Tibial nerve (tissue), 4 donors: Measurements from ENCODE around the gene SPAG9. TPM values are rescaled to one million over a fixed set of nuclear protein-coding genes. Genes with fewer than 3 reads are reported as not detected.
"Not testable (repeated sequence)": the region's sequence is repeated elsewhere in the genome, so short reads cannot be mapped to it uniquely, and the experiment has no call there.

Experiments used
- DNase-seq, 2 donors: peaks; one replicate each; pipeline ENCODE4 v3.0.0-alpha.2; 2019; ENCODE audit warnings: low spot score in 2 of 2
- H3K27ac ChIP-seq, 4 donors: fragments of 200-600 bp; sonication (generic) in 3 of 4; one replicate each; pipeline ENCODE4 v1.5.1; 2017 to 2019; ENCODE audit warnings: mild to moderate bottlenecking in 1 of 4
- H3K27me3 ChIP-seq, 2 donors: fragments of 200-600 bp; sonication (generic) in 1 of 2; one replicate each; pipeline versions ENCODE4 v1.5.1 to v1.6.0; 2017 to 2019
- H3K36me3 ChIP-seq, 3 donors: fragments of 200-600 bp; sonication (generic); one replicate each; pipeline ENCODE4 v1.5.1; 2018 to 2019
- H3K4me1 ChIP-seq, 4 donors: fragments of 200-600 bp; sonication (generic) in 3 of 4; one replicate each; pipeline ENCODE4 v1.5.1; 2017 to 2019
- H3K4me3 ChIP-seq, 4 donors: fragments of 200-600 bp; sonication (generic) in 3 of 4; one replicate each; pipeline ENCODE4 v1.5.1; 2017 to 2019; ENCODE audit warnings: mild to moderate bottlenecking in 1 of 4, moderate library complexity in 1 of 4
- H3K9me3 ChIP-seq, 4 donors: fragments of 200-600 bp; sonication (generic) in 3 of 4; one replicate each; pipeline ENCODE4 v1.5.1; 2017 to 2019
- EP300 ChIP-seq, 2 donors: sonication (generic); formaldehyde crosslinking; IDR thresholded peaks; one replicate each; pipeline ENCODE4 v1.6.1; 2017; ENCODE audit warnings: antibody characterized with exemption in 2 of 2, mild to moderate bottlenecking in 1 of 2
- POLR2A ChIP-seq, 2 donors: fragments of 450-650 bp; IDR thresholded peaks; one replicate each; pipeline ENCODE4 v1.6.1; 2017; ENCODE audit warnings: antibody characterized with exemption in 2 of 2, mild to moderate bottlenecking in 2 of 2, moderate library complexity in 2 of 2
- WGBS, 2 donors: methylation state at CpG; one replicate each; pipeline ENCODE4 v1.1.5; 2018; 5-methylcytosine and 5-hydroxymethylcytosine counted together
- total RNA-seq, 4 donors: library from RNA; depleted of rRNA; stranded (reverse); fragments of >200 nt; gene quantifications; one replicate each; pipeline ENCODE4 v1.1.0, GENCODE V29; 2016
- TF ChIP-seq, protein P1 (sequence below), 5 experiments: fragments of 200-600 bp in 3 of 5; fragments of 450-650 bp in 2 of 5; sonication (generic) in 3 of 5; IDR thresholded peaks; one replicate each; pipeline ENCODE4 v1.5.1; 2016 to 2019; ENCODE audit warnings: antibody characterized with exemption in 5 of 5, mild to moderate bottlenecking in 3 of 5, moderate library complexity in 2 of 5

Gene SPAG9
- total RNA-seq, 4 donors from 2014 or later: 145 to 199 (median 165) TPM

DNA sequence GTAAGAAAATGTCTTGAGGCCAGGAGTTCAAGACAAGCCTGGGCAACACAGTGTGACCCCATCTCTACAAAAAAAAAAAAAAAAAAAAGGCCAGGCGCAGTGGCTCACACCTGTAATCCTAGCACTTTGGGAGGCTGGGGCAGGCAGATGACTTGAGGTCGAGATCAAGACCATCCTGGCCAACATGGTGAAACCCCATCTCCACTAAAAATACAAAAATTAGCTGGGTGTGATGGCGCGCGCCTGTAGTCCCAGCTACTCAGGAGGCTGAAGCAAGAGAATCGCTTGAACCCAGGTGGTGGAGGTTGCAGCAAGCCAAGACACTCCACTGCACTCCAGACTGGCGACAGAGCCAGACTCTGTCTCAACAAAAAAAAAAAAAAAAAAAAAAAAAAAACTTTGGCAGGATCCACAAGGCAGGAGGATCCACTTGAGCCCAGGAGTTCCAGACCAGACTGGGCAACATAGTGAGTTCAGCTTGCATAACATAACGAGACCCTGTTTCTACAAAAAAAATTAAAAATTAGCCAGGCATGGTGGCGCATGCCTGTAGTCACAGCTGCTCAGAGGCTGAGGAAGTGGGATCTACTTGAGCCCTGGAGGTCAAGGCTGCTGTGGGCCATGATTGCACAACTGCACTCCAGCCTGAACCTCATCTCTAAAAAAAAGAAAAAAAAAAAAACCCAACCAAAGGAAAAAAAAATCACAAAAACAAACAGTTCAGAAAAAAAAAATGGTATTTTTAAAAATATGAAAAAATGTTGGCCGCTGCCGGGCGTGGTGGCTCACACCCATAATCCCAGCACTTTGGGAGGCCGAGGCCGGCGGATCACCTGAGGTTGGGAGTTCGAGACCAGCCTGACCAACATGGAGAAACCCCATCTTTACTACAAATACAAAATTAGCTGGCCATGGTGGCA, 8.1 kb downstream of the SPAG9 start:
- WGBS, 2 donors: 69 to 72% methylated on average over 16 of the region's 16 CpGs
- peak; percentile 41 to 65 for DNase-seq
- not testable (repeated sequence) for H3K9me3 ChIP-seq, H3K27me3 ChIP-seq, H3K4me3 ChIP-seq, H3K36me3 ChIP-seq
- peak; percentile 27 to 46 for TF ChIP-seq EP300 (IDR thresholded peaks at IDR 0.05)
- H3K4me1 ChIP-seq: peaks cover 0 to 48% (median 8%) of the 10 kb centered on the region in 4 donors
- peak overlapping the region in 1 of 4 donors; percentile 71 for H3K27ac ChIP-seq

GRCh38 chr17:51107778-51108177, 12.9 kb downstream of the SPAG9 start:
- no peak overlapping the region for H3K27ac ChIP-seq
- 84 to 98% methylated on average over 1 of the region's 1 CpG for WGBS, 2 donors
- H3K4me1 ChIP-seq: peaks cover 0 to 54% (median 12%) of the 10 kb centered on the region in 4 donors
- no peaks in the 10 kb centered on the region for H3K9me3 ChIP-seq
- H3K27me3 ChIP-seq: no peaks in the 10 kb centered on the region
- no peak for DNase-seq
- no peak overlapping the region for H3K4me3 ChIP-seq
- H3K36me3 ChIP-seq: no peaks in the 10 kb centered on the region
- no peak for TF ChIP-seq POLR2A (IDR thresholded peaks at IDR 0.05)
- TF ChIP-seq EP300 (IDR thresholded peaks at IDR 0.05): no peak
- TF ChIP-seq, protein P1, sequence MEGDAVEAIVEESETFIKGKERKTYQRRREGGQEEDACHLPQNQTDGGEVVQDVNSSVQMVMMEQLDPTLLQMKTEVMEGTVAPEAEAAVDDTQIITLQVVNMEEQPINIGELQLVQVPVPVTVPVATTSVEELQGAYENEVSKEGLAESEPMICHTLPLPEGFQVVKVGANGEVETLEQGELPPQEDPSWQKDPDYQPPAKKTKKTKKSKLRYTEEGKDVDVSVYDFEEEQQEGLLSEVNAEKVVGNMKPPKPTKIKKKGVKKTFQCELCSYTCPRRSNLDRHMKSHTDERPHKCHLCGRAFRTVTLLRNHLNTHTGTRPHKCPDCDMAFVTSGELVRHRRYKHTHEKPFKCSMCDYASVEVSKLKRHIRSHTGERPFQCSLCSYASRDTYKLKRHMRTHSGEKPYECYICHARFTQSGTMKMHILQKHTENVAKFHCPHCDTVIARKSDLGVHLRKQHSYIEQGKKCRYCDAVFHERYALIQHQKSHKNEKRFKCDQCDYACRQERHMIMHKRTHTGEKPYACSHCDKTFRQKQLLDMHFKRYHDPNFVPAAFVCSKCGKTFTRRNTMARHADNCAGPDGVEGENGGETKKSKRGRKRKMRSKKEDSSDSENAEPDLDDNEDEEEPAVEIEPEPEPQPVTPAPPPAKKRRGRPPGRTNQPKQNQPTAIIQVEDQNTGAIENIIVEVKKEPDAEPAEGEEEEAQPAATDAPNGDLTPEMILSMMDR (IDR thresholded peaks at IDR 0.05): no peak

DNA sequence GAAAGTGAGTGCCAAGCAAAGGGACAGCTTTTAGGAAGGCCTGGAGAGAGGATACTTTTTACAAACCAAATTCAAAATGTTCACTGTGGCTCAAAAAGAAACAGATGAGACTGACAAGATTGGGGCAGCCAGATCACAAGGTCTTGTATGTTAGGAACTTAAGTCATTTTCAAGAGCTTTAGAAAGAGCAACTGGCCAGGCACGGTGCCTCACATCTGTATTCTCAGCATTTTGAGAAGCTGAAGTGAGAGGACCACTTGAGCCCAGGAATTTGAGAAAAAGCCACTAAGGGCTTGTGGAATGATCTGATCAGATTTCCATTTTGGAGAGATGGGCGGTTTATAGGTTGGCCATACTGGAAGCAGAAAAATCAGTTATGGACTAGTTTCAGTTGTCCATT, 17.2 kb downstream of the SPAG9 start:
- peak overlapping the region in 1 of 4 donors; percentile 14 for H3K27ac ChIP-seq
- WGBS, 2 donors: 50 to 65% methylated on average over 2 of the region's 2 CpGs

DNA sequence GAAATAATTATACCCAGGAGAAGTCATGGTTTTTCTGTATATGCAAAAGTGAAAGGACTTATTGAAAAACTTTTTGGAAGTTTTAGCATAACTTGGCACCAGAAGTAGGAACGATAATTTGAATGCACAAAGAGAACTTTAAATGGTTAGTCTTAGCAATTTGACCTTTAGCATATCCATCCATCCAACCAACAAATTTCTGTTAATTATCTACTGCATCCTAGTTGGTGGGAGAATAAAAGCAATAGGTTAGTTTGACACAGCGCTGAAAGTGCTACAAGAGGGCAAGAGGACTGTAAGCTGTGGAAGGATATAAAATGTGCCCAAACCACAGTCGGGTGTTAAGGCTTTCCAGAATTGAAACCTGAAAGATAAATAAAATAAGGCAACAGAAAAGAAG, 17.6 kb downstream of the SPAG9 start:
- WGBS, 2 donors: 21 to 27% methylated on average over 3 of the region's 3 CpGs
- Histone ChIP-seq H3K4me3 (no peak overlapping the region), H3K27ac (peak overlapping the region in 1 of 4 donors; percentile 14), H3K4me1 (peaks cover 0 to 52% (median 10%) of the 10 kb centered on the region in 4 donors), H3K9me3 (no peaks in the 10 kb centered on the region), H3K27me3 (no peaks in the 10 kb centered on the region), H3K36me3 (no peaks in the 10 kb centered on the region)
- TF ChIP-seq EP300 (IDR thresholded peaks at IDR 0.05) (no peak), POLR2A (IDR thresholded peaks at IDR 0.05) (no peak)
- TF ChIP-seq, protein P1 (IDR thresholded peaks at IDR 0.05): no peak
- no peak for DNase-seq

More for the DNA sequence above, 17.2 kb downstream of the SPAG9 start:
- Histone ChIP-seq H3K9me3 (no peaks in the 10 kb centered on the region), H3K4me1 (peaks cover 0 to 48% (median 10%) of the 10 kb centered on the region in 4 donors), H3K4me3 (no peak overlapping the region), H3K36me3 (no peaks in the 10 kb centered on the region), H3K27me3 (no peaks in the 10 kb centered on the region)
- TF ChIP-seq EP300 (IDR thresholded peaks at IDR 0.05) (no peak), POLR2A (IDR thresholded peaks at IDR 0.05) (no peak)
- TF ChIP-seq, protein P1 (IDR thresholded peaks at IDR 0.05): no peak
- no peak for DNase-seq

DNA sequence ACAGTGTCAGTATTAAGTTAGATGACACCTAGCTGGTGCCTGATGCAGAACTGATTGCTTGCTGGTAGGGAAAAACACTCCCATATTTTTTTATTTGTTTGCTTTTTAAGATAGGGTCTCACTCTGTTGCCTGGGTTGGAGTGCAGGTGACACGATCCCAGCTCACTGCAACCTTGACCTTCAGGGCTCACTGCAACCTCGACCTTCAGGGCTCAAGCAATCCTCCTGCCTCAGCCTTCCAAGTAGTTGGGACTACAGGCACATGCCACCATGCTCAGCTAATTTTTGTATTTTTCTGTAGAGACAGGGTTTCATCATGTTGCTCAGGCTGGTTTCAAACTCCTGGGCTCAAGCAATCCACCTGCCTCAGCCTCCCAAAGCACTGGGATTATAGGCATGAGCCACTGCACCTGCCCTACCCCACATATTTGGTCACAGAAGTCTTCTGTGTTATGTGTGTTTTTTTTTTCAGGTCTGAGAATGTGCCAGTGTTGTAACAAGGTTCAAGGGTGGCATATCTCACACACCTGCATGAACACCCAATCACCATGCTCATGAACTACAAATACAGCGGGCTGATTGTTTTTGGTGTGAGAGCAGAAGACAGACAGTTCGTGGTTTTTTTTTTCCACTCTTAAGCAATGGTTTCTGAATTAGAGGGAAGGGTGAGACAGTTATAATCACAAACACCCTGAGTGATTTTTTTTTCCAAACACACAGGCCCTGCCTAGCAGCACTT, 22.8 kb downstream of the SPAG9 start:
- H3K27me3 ChIP-seq: no peaks in the 10 kb centered on the region
- no peaks in the 10 kb centered on the region for H3K36me3 ChIP-seq
- no peak overlapping the region for H3K27ac ChIP-seq
- H3K9me3 ChIP-seq: no peaks in the 10 kb centered on the region
- WGBS, 2 donors: 82 to 89% methylated on average over 4 of the region's 4 CpGs
- no peak for DNase-seq
- H3K4me3 ChIP-seq: no peak overlapping the region
- H3K4me1 ChIP-seq: peaks cover 0 to 38% (median 4%) of the 10 kb centered on the region in 4 donors
- TF ChIP-seq, protein P1 (IDR thresholded peaks at IDR 0.05): no peak
- TF ChIP-seq POLR2A (IDR thresholded peaks at IDR 0.05): no peak
- TF ChIP-seq EP300 (IDR thresholded peaks at IDR 0.05): no peak
